NCI-H446 (cell line): Measurements from ENCODE around the gene MRPS5.
A peak's percentile ranks its signal among the peaks of the same experiment; 100 is the strongest.
"Not testable (repeated sequence)": the region's sequence is repeated elsewhere in the genome, so short reads cannot be mapped to it uniquely, and the experiment has no call there.

ENCODE experiments used
- DNase-seq, 2 experiments: peaks; one replicate each; lab custom pipeline; 2025; lab: John Stamatoyannopoulos, UW

MRPS5 gene

GRCh38 chr2:95121407-95122196 lies at the start of gene MRPS5:
Gene MRPS5 (minus strand): TSS chr2:95121808. CDS start chr2:95121791, 17 bp downstream.
- peak; percentile 41 to 78 for DNase-seq

- DNase-seq, result no peak
Measured at GRCh38 chr2:95166065-95166763, 44.6 kb upstream of the MRPS5 start.

DNA sequence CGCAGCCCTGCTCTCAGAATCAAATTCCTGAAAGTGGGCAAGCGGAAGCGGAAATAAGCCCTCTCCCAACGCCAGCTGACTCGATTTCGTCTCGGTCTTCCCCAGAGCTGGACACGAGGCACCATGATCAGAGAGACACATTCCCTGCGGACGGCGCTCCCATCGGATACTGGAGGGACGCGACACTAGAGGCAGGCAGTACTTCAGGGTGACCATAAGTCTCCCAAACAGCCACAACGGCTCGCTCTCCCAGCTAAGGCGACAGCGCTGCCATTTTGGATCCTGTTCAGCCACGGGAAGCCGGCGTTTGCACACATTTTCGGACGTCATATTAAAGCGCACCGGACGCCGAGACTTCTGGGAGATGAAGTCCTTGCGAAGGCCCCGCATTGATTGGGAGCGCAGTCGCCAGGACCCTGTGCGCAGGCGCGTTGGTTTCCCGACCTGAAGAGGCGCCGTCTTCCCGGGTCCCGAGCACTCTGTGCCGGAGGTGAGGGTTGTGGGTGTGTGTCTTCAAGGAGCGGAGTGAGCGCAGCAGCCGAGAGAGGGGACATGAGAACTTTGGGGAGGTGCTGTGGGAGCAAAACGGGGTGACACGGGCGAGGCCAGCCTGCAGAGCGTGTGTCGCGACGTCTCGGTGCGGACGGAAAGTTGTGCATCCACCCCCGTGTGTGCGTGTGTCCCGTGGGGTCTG lies 43.9 kb upstream of the MRPS5 start, which contains the start of gene ZNF2:
Gene ZNF2 (plus strand): TSS at position 439 of the 694 bp plus-strand sequence. CDS start 10,418 bp downstream, outside the sequence.
- peak; percentile 92 to 97 for DNase-seq

DNA sequence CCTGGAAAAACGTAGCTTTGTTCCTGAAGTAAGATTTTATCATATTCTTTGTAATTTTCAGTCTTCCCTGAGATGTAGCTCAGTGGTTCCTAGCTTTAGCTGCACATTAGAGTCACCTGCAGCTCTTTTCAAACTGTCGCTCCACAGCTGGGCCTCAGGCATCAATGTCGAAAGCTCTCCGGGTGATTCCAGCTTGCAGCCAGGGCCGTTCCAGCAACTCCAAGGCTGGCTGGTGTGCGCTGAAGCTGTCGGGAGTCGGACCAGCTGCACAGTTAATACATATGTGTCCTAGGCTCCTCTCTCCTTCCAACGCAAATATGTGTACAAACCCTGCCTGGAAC lies 43.4 kb upstream of the MRPS5 start:
- no peak for DNase-seq

DNA sequence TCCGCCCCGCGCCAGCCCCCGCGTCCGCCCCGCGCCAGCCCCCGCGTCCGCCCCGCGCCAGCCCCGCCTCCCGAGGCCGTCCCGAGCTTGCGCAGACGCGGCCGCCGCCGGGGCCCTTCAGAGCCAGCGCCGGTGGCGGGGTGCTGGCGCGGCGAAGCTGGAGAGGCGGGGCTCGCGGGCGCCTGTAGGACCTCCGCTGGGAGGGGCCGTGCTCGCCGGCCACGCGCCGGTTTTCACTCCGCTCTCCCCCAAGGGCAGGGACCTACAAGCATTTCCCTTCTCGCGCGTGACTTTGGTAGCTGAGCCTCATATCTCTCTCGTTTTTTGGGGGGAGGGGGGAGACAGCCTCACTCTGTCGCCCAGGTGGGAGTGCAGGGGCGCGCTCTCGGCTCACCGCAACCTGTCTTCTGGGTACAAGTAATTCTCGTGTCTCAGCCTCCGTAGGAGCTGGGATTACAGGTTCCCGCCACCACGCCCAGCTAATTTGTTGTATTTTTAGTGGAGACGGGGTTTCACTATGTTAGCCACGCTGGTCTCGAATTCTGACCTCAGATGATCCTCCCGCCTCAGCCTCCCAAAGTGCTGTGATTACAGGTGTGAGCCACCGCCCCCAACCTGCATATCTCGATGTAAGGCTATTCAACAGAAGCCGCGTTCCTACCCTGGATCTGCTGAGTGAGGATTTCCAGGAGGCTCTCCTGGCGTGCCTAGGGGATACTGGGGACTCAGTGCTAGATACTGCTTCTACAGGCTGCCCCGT lies 38.3 kb upstream of the MRPS5 start, which contains the start of gene ZNF514:
Gene ZNF514 (minus strand): TSS at position 159 of the 760 bp plus-strand sequence. CDS start 6,595 bp downstream, outside the sequence.
- peak in 1 of 2 experiments; percentile 75 for DNase-seq

- peak in 1 of 2 experiments; percentile 24 for DNase-seq
Measured at GRCh38 chr2:95158891-95159619, 37.4 kb upstream of the MRPS5 start.

DNA sequence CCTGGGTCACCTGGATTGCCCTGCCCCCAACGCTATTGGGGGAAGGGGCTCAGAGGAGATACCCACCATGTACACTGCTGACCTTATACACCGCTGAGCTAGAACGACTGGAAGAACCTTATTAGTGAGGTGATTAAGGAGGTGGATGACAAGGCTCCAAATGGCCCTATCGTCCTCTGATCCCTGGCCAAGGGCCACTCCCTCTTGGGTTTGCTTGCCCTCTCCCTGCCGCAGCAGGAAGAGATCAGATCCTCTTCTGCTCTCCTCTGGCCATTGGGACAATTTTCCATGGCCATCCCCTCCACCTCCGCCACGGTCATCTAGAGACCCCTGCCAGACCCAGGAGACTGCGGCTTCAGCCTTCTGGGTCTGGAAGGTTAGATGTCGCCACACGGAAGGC lies 36.8 kb upstream of the MRPS5 start:
- no peak for DNase-seq

- DNase-seq, result no peak
Measured at GRCh38 chr2:95149397-95149984, 27.9 kb upstream of the MRPS5 start.

GRCh38 chr2:95143838-95144237 lies 22.2 kb upstream of the MRPS5 start:
- DNase-seq, result no peak

DNA sequence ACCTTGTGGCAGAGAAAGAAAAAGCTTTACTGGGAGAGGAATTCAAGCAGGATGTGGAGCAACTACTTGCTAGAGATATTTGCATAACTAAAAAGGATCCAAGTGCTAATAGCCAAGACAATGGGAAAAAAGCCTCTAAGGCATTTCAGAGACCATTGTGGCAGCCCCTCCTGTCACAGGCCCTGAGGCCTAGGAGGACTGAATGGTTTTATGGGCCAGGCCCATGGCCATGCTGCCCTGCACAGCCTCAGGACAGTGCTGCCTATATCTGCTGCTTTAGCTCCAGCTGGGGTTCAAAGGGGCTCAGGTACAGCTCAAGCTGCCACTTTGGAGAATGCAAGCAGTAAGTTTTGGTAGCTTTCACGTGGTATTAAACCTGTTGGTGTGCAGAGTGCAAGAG lies 17.1 kb upstream of the MRPS5 start:
- DNase-seq, result no peak

DNA sequence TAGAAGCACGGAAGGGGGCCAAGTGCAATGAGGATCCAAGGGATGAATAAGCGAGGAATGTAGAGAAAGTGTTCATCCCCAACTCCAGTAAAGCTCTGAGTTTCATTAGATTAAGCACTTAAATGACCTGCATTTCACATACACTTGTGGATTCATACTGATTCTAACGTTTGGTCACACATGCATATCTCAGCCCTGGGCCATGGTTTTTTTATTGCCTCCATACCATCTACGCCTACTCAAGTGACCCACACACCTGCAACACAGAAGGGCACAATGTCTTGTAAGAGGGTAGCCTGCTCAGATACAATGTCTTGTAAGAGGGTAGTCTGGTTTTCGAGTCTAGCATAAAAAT lies 566 bp upstream of the MRPS5 start:
- no peak for DNase-seq

DNA sequence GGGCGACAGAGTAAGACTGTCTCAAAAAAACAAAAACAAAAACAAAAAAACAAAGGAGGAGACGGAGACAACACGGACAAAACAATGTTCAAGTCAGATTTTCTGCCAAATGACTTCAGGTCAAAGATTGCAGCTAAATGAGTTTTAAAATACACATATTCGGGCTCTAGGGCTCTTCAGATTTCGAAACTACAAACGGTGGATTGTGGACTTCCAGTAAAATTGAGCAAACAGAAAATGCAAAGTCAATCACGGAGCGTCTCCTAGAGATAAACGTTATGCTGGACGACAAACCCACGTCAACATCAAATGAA lies 558 bp downstream of the MRPS5 start:
- no peak for DNase-seq

DNA sequence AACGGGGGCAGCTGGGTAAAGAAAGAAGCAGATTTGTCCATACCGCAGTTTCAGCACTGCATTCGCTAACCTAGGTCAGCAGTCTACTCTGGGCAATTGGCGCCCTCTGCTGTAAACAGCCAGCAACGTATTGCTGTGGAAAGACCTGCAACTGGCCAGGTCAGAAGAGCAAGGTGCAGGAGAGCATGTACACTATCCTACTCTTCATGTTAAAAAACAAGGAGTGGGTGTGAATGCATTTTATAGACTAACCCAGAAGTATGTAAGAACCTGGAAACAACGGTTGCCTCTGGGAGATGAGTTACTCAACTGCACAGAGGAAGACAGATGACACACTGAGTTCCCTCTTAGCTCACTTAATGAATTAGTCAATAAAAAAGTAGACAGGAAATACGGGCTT lies 6.2 kb downstream of the MRPS5 start:
- DNase-seq, result peak in 1 of 2 experiments; percentile 39

- no peak for DNase-seq
Measured at GRCh38 chr2:95113464-95113863, 8.1 kb downstream of the MRPS5 start.

GRCh38 chr2:95110395-95110794 lies 11.2 kb downstream of the MRPS5 start:
- no peak for DNase-seq

DNA sequence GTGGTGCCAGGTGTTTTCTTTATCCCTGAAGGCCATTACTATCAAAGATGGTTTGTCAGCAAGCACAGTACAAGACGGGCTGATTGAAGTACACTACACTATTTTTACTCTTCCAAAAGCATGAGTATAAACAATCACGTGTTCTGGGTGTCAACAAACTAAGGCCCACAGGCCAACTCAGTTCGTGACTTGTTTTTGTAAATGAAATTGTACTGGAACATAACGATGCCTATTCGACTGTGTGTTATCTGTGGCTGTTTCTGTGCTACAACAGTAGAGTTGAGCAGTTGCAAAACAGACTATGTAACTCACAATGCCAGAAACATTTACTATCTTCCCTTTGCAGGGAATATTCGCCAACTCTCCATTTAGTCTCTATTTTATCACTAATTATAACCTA lies 12.3 kb downstream of the MRPS5 start:
- DNase-seq, result no peak

DNA sequence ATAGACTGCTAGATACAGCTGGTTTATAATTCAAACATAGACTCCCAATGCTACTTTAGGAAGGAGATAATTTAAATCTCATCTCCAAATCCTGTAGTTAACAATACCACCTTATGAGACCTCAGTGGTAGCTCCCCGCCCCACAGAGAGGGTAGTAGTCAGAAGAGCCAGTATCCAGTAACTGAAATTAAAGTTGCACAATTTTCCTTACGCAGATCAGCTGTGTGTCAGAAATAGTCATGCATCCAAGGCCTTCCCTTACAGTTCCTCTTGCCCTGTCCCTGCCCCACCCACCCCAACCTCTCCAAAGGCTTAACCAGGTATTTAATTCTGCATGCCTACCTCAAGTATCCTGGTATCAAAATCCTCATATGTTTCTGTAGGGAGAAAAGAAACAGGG lies 15.5 kb downstream of the MRPS5 start:
- no peak for DNase-seq

GRCh38 chr2:95104606-95105005 lies 17.0 kb downstream of the MRPS5 start:
- DNase-seq, result no peak

DNA sequence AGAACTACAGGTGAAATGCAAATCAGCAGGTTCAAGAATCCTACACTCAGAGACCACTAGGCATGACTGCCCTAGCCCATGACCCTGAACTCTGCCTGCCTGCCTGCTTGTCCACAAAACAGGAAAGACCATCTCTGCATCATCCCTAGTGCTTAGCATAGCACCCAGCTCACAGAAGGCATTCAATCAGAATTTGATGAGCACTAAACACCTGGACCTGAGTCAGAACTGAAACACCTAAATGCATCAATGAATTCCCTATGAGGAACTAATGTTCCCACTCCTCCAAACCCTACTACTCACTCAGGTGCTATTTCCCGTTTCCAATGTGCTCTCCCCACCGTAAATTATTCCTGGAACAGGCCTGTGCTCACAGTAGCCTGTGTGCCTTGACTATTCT lies 21.7 kb downstream of the MRPS5 start:
- no peak for DNase-seq

- not testable (repeated sequence) for DNase-seq
Measured at GRCh38 chr2:95098273-95098672, 23.3 kb downstream of the MRPS5 start.
